Naive thymus-derived CD4-positive, alpha-beta T cell (primary cell): ENCODE data around the gene PARD3B. TPM values are rescaled to one million over a fixed set of nuclear protein-coding genes. Genes with fewer than 3 reads are reported as not detected.

Experiments
- ATAC-seq: fragments of 150-1000 bp; cut with Tn5 transposase; 2 replicates; pipeline ENCODE4 v1.10.0; 2021; ENCODE audit warnings: mild to moderate bottlenecking, moderate library complexity
- CTCF ChIA-PET: fragments of 350-600 bp; sonication (Branson Sonifier 250); formaldehyde crosslinking; loops from one replicate; lab custom pipeline; 2021; ENCODE audit warnings: antibody characterized with exemption; lab: Charles Lee
- POLR2A ChIA-PET: fragments of 350-600 bp; sonication (Branson Sonifier 250); formaldehyde crosslinking; loops from one replicate; lab custom pipeline; 2021; ENCODE audit warnings: antibody characterized with exemption, inconsistent platforms; lab: Charles Lee
- DNase-seq, 9 donors: peaks; one replicate each; pipeline versions ENCODE4 v3.0.0 to v3.0.0-alpha.2; 2020 to 2022; ENCODE audit warnings: mixed read lengths in 1 of 9
- H3K27ac ChIP-seq: one replicate; pipeline ENCODE4 v1.7.0; 2013; ENCODE audit warnings: mild to moderate bottlenecking, low read depth, low read length, moderate library complexity
- H3K27me3 ChIP-seq, 2 donors: one replicate each; pipeline ENCODE4 v1.7.0; 2013; ENCODE audit warnings: low read length in 2 of 2, mild to moderate bottlenecking in 2 of 2, moderate library complexity in 2 of 2; ENCODE audit not compliant: control insufficient read depth in 2 of 2, insufficient read depth in 2 of 2
- H3K36me3 ChIP-seq, 3 experiments: 1 replicate in 2 of 3; 2 replicates in 1 of 3; pipeline ENCODE4 v1.7.0; 2013; ENCODE audit warnings: low read length in 3 of 3, mild to moderate bottlenecking in 3 of 3, moderate library complexity in 1 of 3; ENCODE audit not compliant: insufficient read depth in 3 of 3, control insufficient read depth in 2 of 3
- H3K4me1 ChIP-seq, 2 donors: one replicate each; pipeline ENCODE4 v1.7.0; 2013; ENCODE audit warnings: low read length in 2 of 2, mild to moderate bottlenecking in 2 of 2, moderate library complexity in 1 of 2; ENCODE audit not compliant: control insufficient read depth in 2 of 2, insufficient read depth in 2 of 2
- H3K4me3 ChIP-seq: 2 replicates; pipeline ENCODE4 v1.7.0; 2013; ENCODE audit warnings: mild to moderate bottlenecking, low read length
- H3K9me3 ChIP-seq, 3 experiments: 1 replicate in 2 of 3; 2 replicates in 1 of 3; pipeline ENCODE4 v1.7.0; 2013; ENCODE audit warnings: low read length in 3 of 3; ENCODE audit not compliant: control insufficient read depth in 2 of 3
- H3K27ac Mint-ChIP-seq, 9 donors: one replicate each; pipeline ENCODE4 v1.8.0; 2020 to 2022; ENCODE audit warnings: mixed read lengths in 9 of 9, mild to moderate bottlenecking in 8 of 9, moderate library complexity in 5 of 9, inconsistent platforms in 2 of 9
- H3K27me3 Mint-ChIP-seq, 5 donors: one replicate each; pipeline ENCODE4 v1.8.0; 2021 to 2022; ENCODE audit warnings: mixed read lengths in 5 of 5, mild to moderate bottlenecking in 1 of 5
- H3K36me3 Mint-ChIP-seq, 5 donors: one replicate each; pipeline ENCODE4 v1.8.0; 2020 to 2022; ENCODE audit warnings: mixed read lengths in 5 of 5, mild to moderate bottlenecking in 3 of 5, inconsistent platforms in 1 of 5
- H3K4me1 Mint-ChIP-seq, 7 donors: one replicate each; pipeline ENCODE4 v1.8.0; 2020 to 2022; ENCODE audit warnings: mixed read lengths in 7 of 7, mild to moderate bottlenecking in 3 of 7, inconsistent platforms in 1 of 7
- H3K4me3 Mint-ChIP-seq, 10 donors: one replicate each; pipeline ENCODE4 v1.8.0; 2020 to 2022; ENCODE audit warnings: mild to moderate bottlenecking in 10 of 10, mixed read lengths in 10 of 10, moderate library complexity in 6 of 10, inconsistent platforms in 2 of 10
- H3K9me3 Mint-ChIP-seq, 11 donors: one replicate each; pipeline ENCODE4 v1.8.0; 2020 to 2022; ENCODE audit warnings: mixed read lengths in 11 of 11, mild to moderate bottlenecking in 4 of 11, inconsistent platforms in 1 of 11, moderate library complexity in 1 of 11
- intact Hi-C, 2 donors: fragments of 100-400 bp; cut with micrococcal nuclease; formaldehyde crosslinking; loops; one replicate each; pipeline ENCODE4 v1.15.1; 2023
- polyA plus RNA-seq, 2 donors: library from polyadenylated mRNA; unstranded; fragments of 300-500 nt; fragmentation: Illumina TruSeq; gene quantifications; one replicate each; pipeline ENCODE4 v1.2.3, GENCODE V29; 2021
- total RNA-seq, 6 experiments: library from RNA in 5 of 6; stranded (reverse) in 5 of 6; gene quantifications; 1 replicate in 5 of 6; 2 replicates in 1 of 6; pipeline ENCODE4 v1.2.3 and lab custom pipeline; 2021 to 2026

The PARD3B gene
- total and polyA plus RNA-seq, 7 experiments from 2014 or later: 0.22 to 4.0 (median 0.87) TPM

DNA sequence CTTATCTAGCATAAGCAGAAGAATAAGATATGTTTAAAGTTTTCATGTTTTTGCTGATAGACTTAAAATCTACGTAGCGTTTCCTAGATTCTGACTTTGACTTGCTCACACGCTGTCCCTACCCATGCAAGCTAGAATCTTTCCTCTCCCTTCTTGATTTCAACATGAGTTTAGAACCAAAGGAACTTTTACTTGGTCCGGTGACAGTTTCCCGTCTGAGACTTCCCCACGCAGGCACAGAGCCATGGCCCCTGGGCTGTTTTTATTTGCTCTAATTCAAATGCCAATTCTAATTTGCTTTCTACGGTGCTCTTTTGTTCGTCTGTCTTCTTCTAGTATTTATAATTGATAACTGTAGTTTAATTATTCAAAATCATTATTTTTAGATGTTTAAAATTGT is 467.7 kb downstream of the PARD3B start:
- Mint-ChIP-seq H3K9me3 (peaks cover 0 to 9% (median 0%) of the 10 kb centered on the region in 11 donors), H3K36me3 (peaks cover 0 to 19% (median 0%) of the 10 kb centered on the region in 5 donors), H3K4me1 (peaks cover 13 to 34% (median 17%) of the 10 kb centered on the region in 7 donors), H3K4me3 (no peak overlapping the region), H3K27ac (peak overlapping the region in 2 of 9 donors; percentile 1 to 65), H3K27me3 (no peaks in the 10 kb centered on the region)
- H3K36me3 ChIP-seq: no peaks in the 10 kb centered on the region
- CTCF ChIA-PET: no interaction called here
- no peak overlapping the region for H3K27ac ChIP-seq
- intact Hi-C loops: no loop called here
- no peaks in the 10 kb centered on the region for H3K27me3 ChIP-seq
- POLR2A ChIA-PET: interaction anchor here (1.2 kb wide), 1 partner anchor 10 kb away, joined by 4 read pairs; no protein-coding TSS in a partner anchor
- H3K4me1 ChIP-seq: no peaks in the 10 kb centered on the region
- no peak overlapping the region for H3K4me3 ChIP-seq
- DNase-seq (no peak), ATAC-seq (no peak)
- no peaks in the 10 kb centered on the region for H3K9me3 ChIP-seq

DNA sequence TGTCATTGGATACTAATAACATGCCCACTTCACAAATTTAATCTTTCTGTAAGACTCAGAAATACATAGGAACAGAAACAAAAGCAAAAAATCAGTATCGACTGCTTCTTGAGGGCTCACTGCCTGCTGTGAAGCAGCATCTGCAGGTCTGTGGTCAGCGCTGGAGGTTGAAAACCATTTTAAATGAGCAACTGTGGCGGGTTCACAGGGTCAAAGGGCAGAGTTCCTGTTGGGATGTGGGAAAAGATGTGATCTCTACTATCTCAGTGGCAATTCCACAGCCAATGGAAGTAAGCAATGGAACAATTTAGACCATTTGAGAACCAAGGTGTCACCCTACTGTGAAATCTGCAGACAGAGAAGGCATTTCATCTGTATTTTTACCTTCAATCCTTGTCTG is 468.3 kb downstream of the PARD3B start:
- H3K4me3 Mint-ChIP-seq: no peak overlapping the region
- ATAC-seq (no peak), DNase-seq (no peak)
- peaks cover 0 to 20% (median 0%) of the 10 kb centered on the region in 5 donors for H3K36me3 Mint-ChIP-seq
- Histone ChIP-seq H3K4me1 (no peaks in the 10 kb centered on the region), H3K4me3 (no peak overlapping the region), H3K36me3 (no peaks in the 10 kb centered on the region), H3K9me3 (no peaks in the 10 kb centered on the region), H3K27me3 (no peaks in the 10 kb centered on the region), H3K27ac (no peak overlapping the region)
- ChIA-PET POLR2A (interaction anchor here (0.8 kb wide), 1 partner anchor 131 kb away, joined by 3 read pairs; no protein-coding TSS in a partner anchor), CTCF (no interaction called here)
- H3K4me1 Mint-ChIP-seq: peaks cover 13 to 34% (median 17%) of the 10 kb centered on the region in 7 donors
- H3K27me3 Mint-ChIP-seq: no peaks in the 10 kb centered on the region
- intact Hi-C loops: no loop called here
- H3K9me3 Mint-ChIP-seq: peaks cover 0 to 9% (median 0%) of the 10 kb centered on the region in 11 donors
- no peak overlapping the region for H3K27ac Mint-ChIP-seq

DNA sequence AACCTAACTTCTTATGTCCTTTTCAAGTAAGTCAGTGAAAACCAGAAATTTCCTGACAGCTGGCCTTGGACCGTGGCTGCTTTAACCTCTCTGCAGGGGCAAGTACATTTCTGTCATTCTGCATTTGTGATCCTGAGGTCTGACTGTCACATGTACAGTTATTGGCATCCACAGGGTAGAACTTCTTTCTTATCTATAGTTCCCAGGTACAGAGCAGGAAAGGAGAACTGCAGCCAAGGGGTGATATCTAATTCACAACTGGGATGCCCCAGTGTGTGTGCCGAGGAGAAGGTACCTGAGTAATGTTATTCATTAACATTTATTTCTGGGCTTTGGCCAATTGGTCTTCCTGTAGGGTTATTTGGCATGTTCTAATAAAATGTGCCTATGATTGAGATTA is 468.9 kb downstream of the PARD3B start:
- CTCF ChIA-PET: no interaction called here
- H3K4me3 Mint-ChIP-seq: no peak overlapping the region
- ATAC-seq: no peak

DNA sequence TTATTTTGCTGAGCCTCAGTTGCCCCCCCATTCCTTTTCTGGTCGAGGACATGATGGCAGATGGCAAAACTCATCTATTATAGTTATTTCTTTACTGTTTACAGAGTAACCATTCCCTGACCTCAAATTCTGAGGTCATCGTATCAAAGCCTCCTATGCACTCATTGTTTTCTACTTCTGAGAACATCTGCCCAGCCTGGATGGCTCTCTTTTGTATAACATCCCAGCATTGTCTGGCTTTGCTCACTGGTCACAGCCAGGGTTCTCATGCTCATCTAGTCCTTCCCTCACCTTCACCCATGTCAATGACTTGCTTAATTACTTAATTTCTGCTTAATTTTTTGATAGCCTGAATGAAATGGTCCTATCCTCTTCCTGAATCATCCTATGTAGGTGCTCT is 472.1 kb downstream of the PARD3B start:
- Mint-ChIP-seq H3K27me3 (no peaks in the 10 kb centered on the region), H3K4me1 (peaks cover 5 to 14% (median 6%) of the 10 kb centered on the region in 7 donors), H3K9me3 (peaks cover 0 to 28% (median 0%) of the 10 kb centered on the region in 11 donors), H3K27ac (peak overlapping the region in 4 of 9 donors; percentile 3 to 20 (median 6)), H3K36me3 (peaks cover 0 to 29% (median 0%) of the 10 kb centered on the region in 5 donors), H3K4me3 (no peak overlapping the region)
- no peaks in the 10 kb centered on the region for H3K36me3 ChIP-seq
- CTCF ChIA-PET: no interaction called here
- no peaks in the 10 kb centered on the region for H3K4me1 ChIP-seq
- POLR2A ChIA-PET: no interaction called here
- ATAC-seq: no peak
- no peak overlapping the region for H3K27ac ChIP-seq
- H3K27me3 ChIP-seq: no peaks in the 10 kb centered on the region
- no peaks in the 10 kb centered on the region for H3K9me3 ChIP-seq
- intact Hi-C loops: no loop called here
- no peak overlapping the region for H3K4me3 ChIP-seq
- no peak for DNase-seq

More for the DNA sequence above, 468.9 kb downstream of the PARD3B start:
- no peak overlapping the region for H3K27ac ChIP-seq
- Mint-ChIP-seq H3K9me3 (peaks cover 0 to 14% (median 0%) of the 10 kb centered on the region in 11 donors), H3K36me3 (peaks cover 0 to 20% (median 0%) of the 10 kb centered on the region in 5 donors), H3K27me3 (no peaks in the 10 kb centered on the region), H3K27ac (no peak overlapping the region), H3K4me1 (peaks cover 13 to 34% (median 17%) of the 10 kb centered on the region in 7 donors)
- no peaks in the 10 kb centered on the region for H3K4me1 ChIP-seq
- no peaks in the 10 kb centered on the region for H3K9me3 ChIP-seq
- no peak for DNase-seq
- H3K27me3 ChIP-seq: no peaks in the 10 kb centered on the region
- intact Hi-C loops: no loop called here
- POLR2A ChIA-PET: interaction anchor here (0.8 kb wide), 1 partner anchor 132 kb away, joined by 3 read pairs; no protein-coding TSS in a partner anchor
- H3K4me3 ChIP-seq: no peak overlapping the region
- H3K36me3 ChIP-seq: no peaks in the 10 kb centered on the region

DNA sequence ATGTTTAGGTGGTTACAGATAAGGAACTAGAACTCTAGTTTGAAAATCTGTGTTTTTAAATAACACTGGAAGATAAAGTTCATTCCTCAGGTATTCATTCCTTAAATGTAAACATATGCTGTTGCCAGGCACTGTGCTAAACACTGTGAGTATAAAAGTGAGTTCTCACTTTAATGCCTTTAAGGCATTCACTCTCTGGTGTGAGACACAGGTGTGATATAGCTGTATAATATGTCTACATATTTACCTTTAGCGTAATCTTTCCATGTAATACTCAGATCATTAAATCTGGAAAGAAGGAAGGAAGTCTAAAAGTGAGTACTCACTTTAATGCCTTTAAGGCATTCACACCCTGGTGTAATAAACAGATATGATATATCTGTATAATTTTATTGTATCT is 472.6 kb downstream of the PARD3B start:
- Histone ChIP-seq H3K4me3 (no peak overlapping the region), H3K36me3 (no peaks in the 10 kb centered on the region), H3K27me3 (no peaks in the 10 kb centered on the region), H3K27ac (no peak overlapping the region), H3K9me3 (no peaks in the 10 kb centered on the region), H3K4me1 (no peaks in the 10 kb centered on the region)
- Mint-ChIP-seq H3K27ac (peak overlapping the region in 3 of 9 donors; percentile 3 to 9 (median 4)), H3K4me3 (no peak overlapping the region), H3K27me3 (no peaks in the 10 kb centered on the region), H3K4me1 (peaks cover 5 to 11% (median 6%) of the 10 kb centered on the region in 7 donors), H3K9me3 (peaks cover 0 to 28% (median 0%) of the 10 kb centered on the region in 11 donors), H3K36me3 (peaks cover 0 to 29% (median 0%) of the 10 kb centered on the region in 5 donors)
- intact Hi-C loops: loop anchor here in 1 of 2 donors (2.0 kb wide), 1 partner anchor 17 kb away; no protein-coding TSS in a partner anchor
- CTCF ChIA-PET: interaction anchor here (1.3 kb wide), 1 partner anchor 50 kb away, joined by 3 read pairs; no protein-coding TSS in a partner anchor
- ATAC-seq (no peak), DNase-seq (no peak)
- POLR2A ChIA-PET: no interaction called here

DNA sequence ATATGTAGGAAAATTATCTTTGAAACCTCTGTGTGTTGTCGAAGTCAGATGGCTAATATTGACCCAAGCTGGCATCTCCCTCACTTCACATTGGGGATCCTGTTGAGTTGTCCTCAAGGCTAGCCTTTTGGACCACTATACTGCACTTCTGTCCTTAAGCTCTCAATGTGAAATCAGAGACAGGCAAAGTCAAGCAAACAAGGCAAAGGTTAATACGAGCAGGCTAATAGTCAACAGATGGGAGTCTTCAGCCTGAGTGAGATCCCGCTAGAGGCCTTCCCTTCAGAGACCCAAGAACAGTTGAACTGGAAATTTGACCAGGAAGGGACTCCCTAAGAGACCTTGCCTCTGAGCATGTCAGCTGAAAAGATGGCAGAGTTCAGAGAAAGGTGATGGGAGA is 475.4 kb downstream of the PARD3B start:
- no peaks in the 10 kb centered on the region for H3K9me3 ChIP-seq
- intact Hi-C loops: no loop called here
- peaks cover 0 to 22% (median 0%) of the 10 kb centered on the region in 5 donors for H3K36me3 Mint-ChIP-seq
- H3K4me3 ChIP-seq: no peak overlapping the region
- no peak for ATAC-seq
- no peak for DNase-seq
- no peaks in the 10 kb centered on the region for H3K4me1 ChIP-seq
- no peak overlapping the region for H3K27ac Mint-ChIP-seq
- ChIA-PET POLR2A (no interaction called here), CTCF (no interaction called here)
- H3K9me3 Mint-ChIP-seq: peaks cover 0 to 26% (median 0%) of the 10 kb centered on the region in 11 donors
- H3K4me1 Mint-ChIP-seq: peaks cover 3 to 16% (median 10%) of the 10 kb centered on the region in 7 donors
- no peaks in the 10 kb centered on the region for H3K27me3 ChIP-seq
- no peak overlapping the region for H3K27ac ChIP-seq
- no peaks in the 10 kb centered on the region for H3K27me3 Mint-ChIP-seq
- H3K4me3 Mint-ChIP-seq: no peak overlapping the region
- no peaks in the 10 kb centered on the region for H3K36me3 ChIP-seq

DNA sequence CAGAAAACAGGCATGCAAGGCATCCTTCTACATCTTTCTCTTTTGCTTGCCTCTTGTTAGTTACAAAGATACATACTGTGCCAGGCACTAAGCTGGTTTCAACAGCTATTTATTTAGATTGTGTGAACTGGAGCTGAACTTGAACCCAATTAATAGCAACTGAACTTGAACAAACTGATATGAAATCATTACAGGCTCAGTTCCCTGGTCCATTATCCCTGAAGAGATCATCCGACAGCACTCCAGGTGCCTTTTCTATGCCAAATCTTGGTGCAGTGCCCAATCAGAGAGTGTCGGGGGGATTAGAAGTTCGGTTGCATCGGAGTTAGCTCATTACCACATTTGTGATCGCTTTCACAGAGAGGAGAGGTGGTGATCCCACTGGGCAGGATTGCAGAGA is 477.6 kb downstream of the PARD3B start:
- ATAC-seq (no peak), DNase-seq (no peak)
- Histone ChIP-seq H3K9me3 (no peaks in the 10 kb centered on the region), H3K36me3 (no peaks in the 10 kb centered on the region), H3K4me1 (no peaks in the 10 kb centered on the region), H3K27me3 (no peaks in the 10 kb centered on the region), H3K27ac (no peak overlapping the region), H3K4me3 (no peak overlapping the region)
- intact Hi-C loops: no loop called here
- peaks cover 4 to 30% (median 19%) of the 10 kb centered on the region in 7 donors for H3K4me1 Mint-ChIP-seq
- no peaks in the 10 kb centered on the region for H3K27me3 Mint-ChIP-seq
- peaks cover 0 to 27% (median 0%) of the 10 kb centered on the region in 5 donors for H3K36me3 Mint-ChIP-seq
- CTCF ChIA-PET: interaction anchor here (0.6 to 0.9 kb wide), 2 partner anchors 11 to 176 kb away, joined by 3 read pairs; no protein-coding TSS in a partner anchor
- POLR2A ChIA-PET: no interaction called here
- peak overlapping the region in 1 of 9 donors; percentile 24 for H3K27ac Mint-ChIP-seq
- no peak overlapping the region for H3K4me3 Mint-ChIP-seq
- H3K9me3 Mint-ChIP-seq: peaks cover 0 to 22% (median 0%) of the 10 kb centered on the region in 11 donors
